Cardiac muscle cell (in vitro differentiated cells and primary cell): Measurements from ENCODE around the gene PKD2L2. TPM values are rescaled to one million over a fixed set of nuclear protein-coding genes. Genes with fewer than 3 reads are reported as not detected.
A peak's percentile ranks its signal among the peaks of the same experiment; 100 is the strongest.

Experiments
- DNase-seq, 2 donors: peaks; one replicate each; pipeline versions ENCODE4 v3.0.0 to v3.0.0-alpha.2; 2010 to 2017; ENCODE audit warnings: low read depth in 1 of 2, low spot score in 1 of 2
- H3K27ac ChIP-seq: fragments of 200-600 bp; sonication (generic); 2 replicates; pipeline ENCODE4 v1.5.1; 2016
- H3K27me3 ChIP-seq: fragments of 200-600 bp; sonication (generic); 2 replicates; pipeline ENCODE4 v1.6.0; 2016; ENCODE audit warnings: control low read depth
- H3K36me3 ChIP-seq: fragments of 200-600 bp; sonication (generic); 2 replicates; pipeline ENCODE4 v1.5.1; 2016; ENCODE audit warnings: control low read depth
- H3K4me1 ChIP-seq: fragments of 200-600 bp; sonication (generic); 2 replicates; pipeline ENCODE4 v1.8.1; 2017; ENCODE audit warnings: low read depth, mild to moderate bottlenecking, mixed run types
- H3K4me3 ChIP-seq: fragments of 200-600 bp; sonication (generic); 2 replicates; pipeline ENCODE4 v1.5.1; 2016; ENCODE audit warnings: mild to moderate bottlenecking
- H3K9me3 ChIP-seq: fragments of 200-600 bp; sonication (generic); 2 replicates; pipeline ENCODE4 v1.5.1; 2017; ENCODE audit warnings: low read depth, mild to moderate bottlenecking, control low read depth
- CTCF ChIP-seq: IDR thresholded peaks from 2 replicates; pipeline ENCODE4 v1.5.1; 2012; ENCODE audit warnings: low read depth, mild to moderate bottlenecking, low read length
- polyA plus RNA-seq: library from polyadenylated mRNA; unstranded; fragments of >200 nt; fragmentation: Nextera tagmentation; extraction: Ambion mirVana; gene quantifications from 2 replicates; pipeline ENCODE4 v1.2.1, GENCODE V29; 2016
- total RNA-seq: library from RNA; depleted of rRNA; stranded (reverse); fragments of >200 nt; gene quantifications from 2 replicates; pipeline ENCODE4 v1.2.3, GENCODE V29; 2016

Gene PKD2L2
- total and polyA plus RNA-seq, 2 experiments from 2014 or later: not detected

DNA sequence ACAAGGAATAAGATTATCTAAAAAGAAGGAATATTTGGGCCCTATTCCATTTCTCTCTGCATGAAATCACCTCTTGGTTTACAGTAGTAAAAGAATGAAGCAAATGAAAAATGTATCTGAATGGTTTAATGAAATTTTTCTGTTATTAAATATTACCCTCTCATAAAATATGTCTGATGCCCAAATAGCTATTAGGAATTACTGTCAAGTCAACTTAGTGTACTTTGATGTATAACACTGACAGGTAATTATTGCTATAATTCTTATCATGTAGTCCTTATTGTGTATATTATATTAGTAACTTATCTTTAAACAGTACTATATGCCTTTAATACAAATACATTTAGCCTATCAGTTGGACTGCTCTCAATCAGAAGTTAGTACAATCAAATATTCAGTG lies 13.2 kb upstream of the PKD2L2 start:
- DNase-seq: no peak
- Histone ChIP-seq H3K27ac (no peak overlapping the region), H3K36me3 (no peaks in the 10 kb centered on the region), H3K9me3 (no peaks in the 10 kb centered on the region), H3K4me1 (no peaks in the 10 kb centered on the region), H3K27me3 (no peaks in the 10 kb centered on the region), H3K4me3 (no peak overlapping the region)
- TF ChIP-seq CTCF: no peak

GRCh38 chr5:137880313-137880712 lies 8.9 kb upstream of the PKD2L2 start:
- Histone ChIP-seq H3K27me3 (no peaks in the 10 kb centered on the region), H3K36me3 (no peaks in the 10 kb centered on the region), H3K27ac (no peak overlapping the region), H3K9me3 (no peaks in the 10 kb centered on the region), H3K4me3 (no peak overlapping the region), H3K4me1 (no peaks in the 10 kb centered on the region)
- no peak for TF ChIP-seq CTCF
- no peak for DNase-seq

DNA sequence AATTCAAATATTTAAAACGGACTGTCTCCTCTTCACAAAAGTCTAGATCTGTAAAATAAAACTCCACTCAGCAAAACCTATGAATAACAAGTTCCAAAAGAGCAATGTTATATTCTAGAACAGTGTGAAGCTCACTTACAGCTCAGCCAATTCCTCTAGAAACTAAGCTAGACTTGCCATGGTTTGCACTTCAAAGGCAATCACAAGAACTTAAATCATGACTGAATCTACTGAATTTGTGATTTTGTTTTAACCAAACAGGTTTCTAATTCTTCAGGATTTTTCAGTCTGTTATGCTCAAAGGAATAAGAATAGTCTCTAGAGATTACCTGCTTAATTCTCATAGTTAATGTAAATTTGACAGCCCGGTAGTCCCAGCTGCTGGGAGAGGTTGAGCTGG lies 1.4 kb upstream of the PKD2L2 start:
- no peaks in the 10 kb centered on the region for H3K9me3 ChIP-seq
- TF ChIP-seq CTCF: no peak
- H3K36me3 ChIP-seq: no peaks in the 10 kb centered on the region
- no peaks in the 10 kb centered on the region for H3K27me3 ChIP-seq
- no peak overlapping the region for H3K4me3 ChIP-seq
- no peak for DNase-seq
- H3K4me1 ChIP-seq: peaks cover 12% of the 10 kb centered on the region
- H3K27ac ChIP-seq: no peak overlapping the region

GRCh38 chr5:137888466-137888862 lies 793 bp upstream of the PKD2L2 start:
- Histone ChIP-seq H3K4me1 (peaks cover 12% of the 10 kb centered on the region), H3K27ac (peak overlapping the region; percentile 48), H3K4me3 (no peak overlapping the region), H3K36me3 (no peaks in the 10 kb centered on the region), H3K27me3 (no peaks in the 10 kb centered on the region), H3K9me3 (no peaks in the 10 kb centered on the region)
- DNase-seq: no peak
- TF ChIP-seq CTCF: no peak

DNA sequence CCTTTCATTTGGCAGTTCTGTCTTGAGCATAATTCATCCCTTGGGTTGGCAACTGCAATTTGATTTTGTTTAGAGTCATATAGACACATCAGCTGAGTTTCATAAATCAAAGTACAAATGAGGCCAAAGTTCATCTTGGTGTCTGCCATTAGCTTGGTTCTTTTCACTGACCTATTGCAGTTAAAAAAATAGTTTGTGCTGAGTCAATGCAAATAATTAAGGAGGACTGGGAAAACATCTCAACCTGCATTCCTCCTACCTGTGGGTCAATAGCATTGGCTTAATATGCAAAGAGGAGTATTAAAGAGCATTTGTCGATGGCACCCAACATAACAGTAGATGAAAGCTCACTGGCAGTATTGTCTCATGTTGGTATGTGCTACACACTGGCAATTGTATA lies 1.6 kb downstream of the PKD2L2 start:
- no peak for TF ChIP-seq CTCF
- no peak overlapping the region for H3K4me3 ChIP-seq
- H3K9me3 ChIP-seq: no peaks in the 10 kb centered on the region
- H3K27me3 ChIP-seq: no peaks in the 10 kb centered on the region
- H3K36me3 ChIP-seq: no peaks in the 10 kb centered on the region
- peaks cover 12% of the 10 kb centered on the region for H3K4me1 ChIP-seq
- H3K27ac ChIP-seq: no peak overlapping the region
- DNase-seq: no peak

DNA sequence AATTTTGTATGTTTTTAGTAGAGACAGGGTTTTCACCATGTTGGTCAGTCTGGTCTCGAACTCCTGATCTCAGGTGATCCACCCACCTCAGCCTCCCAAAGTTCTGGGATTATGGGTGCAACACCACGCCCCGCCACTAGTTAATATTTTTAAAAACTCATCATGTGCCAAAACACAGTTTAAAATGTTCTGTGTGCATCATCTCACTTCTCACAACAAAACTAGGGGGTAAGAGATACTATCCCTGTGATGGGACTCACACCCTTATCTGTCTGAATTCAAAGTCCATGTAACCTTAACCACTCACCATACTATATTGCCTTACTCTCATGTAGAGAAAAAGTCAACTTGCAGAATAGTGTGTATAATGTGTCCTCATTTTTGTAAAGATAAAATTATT lies 2.6 kb downstream of the PKD2L2 start:
- H3K27ac ChIP-seq: no peak overlapping the region
- H3K4me1 ChIP-seq: peaks cover 12% of the 10 kb centered on the region
- no peaks in the 10 kb centered on the region for H3K36me3 ChIP-seq
- no peak for DNase-seq
- no peak overlapping the region for H3K4me3 ChIP-seq
- no peaks in the 10 kb centered on the region for H3K9me3 ChIP-seq
- H3K27me3 ChIP-seq: no peaks in the 10 kb centered on the region
- TF ChIP-seq CTCF: peak; percentile 8
